Left lobe of liver (tissue), 2 donors: ENCODE results near the gene TBKBP1. TPM values are rescaled to one million over a fixed set of nuclear protein-coding genes. Genes with fewer than 3 reads are reported as not detected.
A peak's percentile ranks its signal among the peaks of the same experiment; 100 is the strongest.
"Not testable (repeated sequence)": the region's sequence is repeated elsewhere in the genome, so short reads cannot be mapped to it uniquely, and the experiment has no call there.

ENCODE experiments used
- ATAC-seq: fragments of 200-7000 bp; cut with Tn5 transposase; one replicate; pipeline ENCODE4 v1.9.1; 2020; ENCODE audit warnings: mild to moderate bottlenecking, moderate library complexity
- DNase-seq: peaks from one replicate; pipeline ENCODE4 v3.0.0-alpha.2; 2020; ENCODE audit warnings: low spot score
- total RNA-seq: library from RNA; stranded (reverse); gene quantifications from one replicate; pipeline ENCODE4 v1.2.1, GENCODE V29; 2021
- donor health status: DM: no; HTN: no; CAD: no; lungs with moderate emphysema.
- donor health status: DM: no; HTN: yes; CAD: no.

The TBKBP1 gene
- total RNA-seq, 1 donor from 2014 or later: 2.2 TPM

GRCh38 chr17:47729476-47729875 lies 35.5 kb downstream of the TBKBP1 start:
- ATAC-seq: no peak
- DNase-seq: no peak

DNA sequence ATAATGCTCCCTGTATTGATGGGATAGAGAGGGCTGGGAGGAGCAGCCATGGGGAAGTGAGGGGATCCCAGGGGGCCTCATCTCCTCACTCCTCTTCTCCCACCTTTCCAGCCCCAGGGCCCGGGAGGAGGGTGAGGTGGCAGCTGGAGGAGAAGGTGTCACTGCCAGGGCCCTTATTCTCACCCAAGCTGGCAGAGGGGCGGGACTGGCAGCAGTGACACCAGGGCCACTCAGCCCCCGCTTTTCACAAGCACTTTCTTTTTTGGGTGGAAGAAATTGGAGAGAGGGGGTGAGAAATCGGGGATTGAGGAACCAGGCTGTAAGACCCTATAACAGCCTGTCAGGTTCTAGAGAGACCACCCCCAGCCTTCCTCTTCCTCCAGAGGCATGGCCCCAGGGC lies 36.7 kb downstream of the TBKBP1 start:
- no peak for ATAC-seq
- no peak for DNase-seq

DNA sequence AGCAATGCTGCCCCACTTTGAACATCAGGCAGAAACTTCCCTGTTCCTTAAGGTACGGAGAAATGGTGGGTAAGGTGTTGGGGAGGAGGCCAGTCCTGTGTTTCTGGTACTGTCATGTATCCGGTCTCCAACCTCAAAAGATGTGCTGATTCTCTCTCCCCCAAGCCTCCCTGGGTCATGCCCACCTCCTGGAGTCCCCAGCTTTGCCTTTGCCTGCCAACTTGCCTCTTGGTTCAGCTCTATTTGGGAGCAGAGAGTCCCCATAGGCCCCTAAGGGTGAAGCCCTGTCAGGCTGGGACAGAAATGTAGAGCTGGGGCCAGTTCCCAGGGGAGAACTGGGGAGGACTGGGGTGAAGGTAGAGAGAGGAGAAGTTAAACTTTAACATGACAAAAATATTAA lies 37.4 kb downstream of the TBKBP1 start:
- no peak for DNase-seq
- ATAC-seq: no peak

GRCh38 chr17:47732399-47733046 lies 38.6 kb downstream of the TBKBP1 start:
- DNase-seq: no peak
- ATAC-seq: no peak

- peak; percentile 68 for ATAC-seq
- DNase-seq: no peak
Measured at GRCh38 chr17:47733047-47733673, 39.2 kb downstream of the TBKBP1 start, which contains the start of gene TBX21. Gene TBX21 (plus strand): TSS chr17:47733236. CDS start chr17:47733455, 219 bp downstream.

DNA sequence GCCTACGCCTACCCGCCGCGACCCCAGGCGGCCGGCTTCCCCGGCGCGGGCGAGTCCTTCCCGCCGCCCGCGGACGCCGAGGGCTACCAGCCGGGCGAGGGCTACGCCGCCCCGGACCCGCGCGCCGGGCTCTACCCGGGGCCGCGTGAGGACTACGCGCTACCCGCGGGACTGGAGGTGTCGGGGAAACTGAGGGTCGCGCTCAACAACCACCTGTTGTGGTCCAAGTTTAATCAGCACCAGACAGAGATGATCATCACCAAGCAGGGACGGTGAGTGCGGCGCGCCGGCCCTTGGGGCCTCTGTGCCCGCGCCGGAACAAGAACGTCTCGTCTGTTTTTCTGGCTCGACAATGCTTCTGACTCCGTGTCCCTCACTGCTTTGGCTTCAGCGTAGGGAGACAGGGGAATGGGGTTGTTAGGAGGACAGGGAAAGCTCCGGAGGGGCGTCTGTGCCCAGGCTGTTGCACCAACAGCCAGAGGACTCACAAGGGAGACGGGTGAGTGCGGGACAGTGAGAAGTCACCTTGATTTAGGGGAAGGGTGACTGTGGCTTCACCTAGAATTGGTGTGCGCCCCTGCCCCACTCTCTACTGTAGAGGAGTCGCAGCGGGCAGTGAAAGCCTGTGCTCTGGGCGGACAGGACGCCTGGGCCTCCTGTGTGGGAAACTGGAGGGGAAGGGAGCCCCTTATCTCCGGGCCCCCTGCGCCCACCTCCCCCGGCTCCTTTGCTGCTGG lies 39.9 kb downstream of the TBKBP1 start:
- no peak for ATAC-seq
- DNase-seq: no peak

- ATAC-seq (no peak), DNase-seq (no peak)
Measured at GRCh38 chr17:47735139-47735464, 41.1 kb downstream of the TBKBP1 start.

GRCh38 chr17:47735536-47736011 lies 41.6 kb downstream of the TBKBP1 start:
- ATAC-seq (no peak), DNase-seq (no peak)

- DNase-seq: peak; percentile 33
- no peak for ATAC-seq
Measured at GRCh38 chr17:47736501-47737495, 42.8 kb downstream of the TBKBP1 start.

DNA sequence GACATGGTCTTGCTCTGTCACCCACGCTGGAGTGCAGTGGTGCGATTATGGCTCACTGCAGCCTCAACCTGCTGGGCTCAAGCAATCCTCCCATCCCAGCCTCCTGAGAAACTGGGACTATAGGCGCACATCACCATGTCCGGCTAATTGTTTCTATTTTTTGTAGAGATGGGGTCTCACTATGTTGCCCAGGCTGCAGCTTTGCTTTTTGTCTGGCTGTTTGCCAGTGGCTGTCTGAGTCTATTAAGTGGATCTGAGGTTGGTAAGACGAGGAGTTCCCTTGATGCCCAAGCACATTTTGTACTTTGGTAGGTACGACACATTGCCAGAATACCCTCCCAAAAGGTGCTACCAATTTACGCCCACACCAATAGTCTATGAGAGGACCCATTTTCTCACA lies 44.2 kb downstream of the TBKBP1 start:
- ATAC-seq (no peak), DNase-seq (peak; percentile 22)

DNA sequence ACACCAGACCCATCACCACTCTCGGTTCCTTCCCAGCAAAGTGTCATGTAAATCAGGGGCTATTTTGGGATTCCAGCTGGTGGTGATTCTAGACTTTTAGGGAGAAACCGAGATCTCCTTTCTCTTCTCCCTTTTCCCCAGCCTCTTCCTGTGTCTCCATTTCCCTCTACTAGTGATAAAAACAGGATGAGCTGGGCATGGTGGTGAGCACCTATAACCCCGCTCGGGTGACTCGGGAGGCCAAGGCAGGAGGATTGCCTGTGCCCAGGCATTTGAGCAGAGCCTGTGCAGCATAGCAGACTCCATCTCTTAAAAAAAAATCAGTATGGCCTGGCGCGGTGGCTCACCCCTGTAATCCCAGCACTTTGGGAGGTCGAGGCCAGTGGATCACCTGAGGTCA lies 45.2 kb downstream of the TBKBP1 start:
- peak; percentile 27 for DNase-seq
- no peak for ATAC-seq

DNA sequence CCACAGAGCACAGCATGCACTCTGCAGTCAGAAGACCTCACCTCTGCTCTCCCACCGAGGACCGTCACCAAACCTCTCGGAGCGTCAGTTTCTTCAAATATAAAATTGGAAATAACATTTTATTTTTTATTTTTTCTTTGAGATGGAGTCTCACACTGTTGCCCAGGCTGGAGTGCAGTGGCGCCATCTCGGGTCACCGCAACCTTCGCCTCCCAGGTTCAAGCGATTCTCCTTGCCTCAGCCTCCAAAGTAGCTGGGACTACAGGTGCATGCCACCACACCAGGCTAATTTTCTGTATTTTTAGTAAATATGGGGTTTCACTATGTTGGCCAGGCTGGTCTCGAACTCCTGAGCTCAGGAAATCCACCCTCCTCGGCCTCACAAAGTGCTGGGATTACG lies 46.0 kb downstream of the TBKBP1 start:
- DNase-seq, ATAC-seq: not testable (repeated sequence)

- DNase-seq: peak; percentile 34
- ATAC-seq: no peak
Measured at GRCh38 chr17:47741109-47741792, 47.3 kb downstream of the TBKBP1 start.

DNA sequence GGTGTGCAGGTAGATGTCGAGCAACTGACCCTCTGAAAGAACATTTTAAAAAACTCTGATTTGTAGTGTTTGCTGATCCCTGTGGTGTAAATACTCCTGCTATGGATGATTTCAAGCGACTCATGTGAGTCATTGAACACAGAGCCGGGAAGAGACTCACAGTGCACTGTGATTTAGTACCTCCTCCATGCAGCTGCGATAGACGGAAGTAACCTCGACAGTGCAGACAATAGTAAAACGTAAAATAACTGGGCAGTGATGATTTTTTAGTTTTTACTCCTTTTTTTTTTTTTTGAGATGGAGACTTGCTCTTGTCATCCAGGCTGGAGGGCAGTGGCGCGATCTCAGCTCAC lies 47.8 kb downstream of the TBKBP1 start:
- ATAC-seq (no peak), DNase-seq (no peak)

DNA sequence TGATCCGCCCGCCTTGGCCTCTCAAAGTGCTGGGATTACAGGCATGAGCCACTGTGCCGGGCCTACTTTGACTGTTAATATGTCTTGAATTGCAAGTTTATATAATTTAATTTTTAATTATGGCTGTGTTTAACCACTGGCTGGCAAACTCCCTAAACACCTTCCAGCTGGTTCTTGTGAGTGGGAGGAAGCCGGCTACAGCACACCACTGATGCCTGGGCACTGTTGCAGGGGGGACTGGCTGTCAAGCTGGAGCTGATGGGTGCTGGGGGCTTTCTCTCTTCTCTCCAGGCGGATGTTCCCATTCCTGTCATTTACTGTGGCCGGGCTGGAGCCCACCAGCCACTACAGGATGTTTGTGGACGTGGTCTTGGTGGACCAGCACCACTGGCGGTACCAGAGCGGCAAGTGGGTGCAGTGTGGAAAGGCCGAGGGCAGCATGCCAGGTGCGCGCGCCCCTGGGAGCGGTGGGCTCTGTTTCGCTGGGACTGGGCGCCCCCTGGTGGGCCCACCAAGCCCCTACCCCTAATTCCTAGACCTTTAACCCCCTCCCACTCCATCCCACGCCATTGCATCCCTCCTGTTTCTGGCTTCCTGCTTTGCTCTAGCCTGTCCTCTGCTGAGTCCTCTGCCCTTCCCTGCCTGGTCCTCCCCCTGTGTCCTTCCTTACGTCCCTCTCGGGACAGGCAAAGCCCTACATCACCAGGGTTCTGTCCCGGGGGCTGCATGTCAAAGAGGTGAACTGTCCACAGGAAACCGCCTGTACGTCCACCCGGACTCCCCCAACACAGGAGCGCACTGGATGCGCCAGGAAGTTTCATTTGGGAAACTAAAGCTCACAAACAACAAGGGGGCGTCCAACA lies 48.6 kb downstream of the TBKBP1 start:
- ATAC-seq (no peak), DNase-seq (peak; percentile 40)

GRCh38 chr17:47744168-47745036 lies 50.4 kb downstream of the TBKBP1 start:
- DNase-seq: peak; percentile 33
- ATAC-seq: no peak

GRCh38 chr17:47745037-47745380 lies 51.0 kb downstream of the TBKBP1 start:
- no peak for ATAC-seq
- DNase-seq: no peak

DNA sequence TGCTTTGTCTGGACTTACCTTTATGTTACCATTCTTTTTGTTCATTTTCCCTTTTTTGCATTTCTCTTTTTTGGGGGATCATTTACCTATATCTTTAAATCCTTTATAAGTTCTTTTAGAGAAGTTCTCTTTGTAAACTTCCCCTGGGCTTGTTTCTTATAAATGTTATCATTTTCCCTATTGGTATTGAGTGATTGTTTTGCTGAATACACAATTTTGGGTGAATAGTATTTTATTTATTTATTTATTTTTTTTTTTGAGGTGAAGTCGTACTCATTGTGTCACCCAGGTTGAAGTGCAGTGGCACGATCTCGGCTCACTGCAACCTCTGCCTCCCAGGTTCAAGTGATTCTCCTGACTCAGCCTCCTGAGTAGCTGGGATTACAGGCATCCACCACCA lies 57.5 kb downstream of the TBKBP1 start:
- no peak for ATAC-seq
- DNase-seq: no peak

GRCh38 chr17:47757386-47757785 lies 63.4 kb downstream of the TBKBP1 start:
- ATAC-seq: no peak

More at GRCh38 chr17:47757386-47757785, 63.4 kb downstream of the TBKBP1 start:
- DNase-seq: no peak
